WTC11 (cell line): ENCODE measurements around the gene SYNGR2. TPM values are rescaled to one million over a fixed set of nuclear protein-coding genes. Genes with fewer than 3 reads are reported as not detected.

Experiments used
- ATAC-seq: fragments of 200-7000 bp; cut with Tn5 transposase; 2 replicates; pipeline ENCODE4 v1.10.0; 2021; ENCODE audit warnings: mild to moderate bottlenecking, moderate library complexity
- CTCF ChIA-PET: fragments of 300-600 bp; sonication (Branson Sonifier 250); formaldehyde crosslinking; loops from one replicate; lab custom pipeline; 2021; ENCODE audit warnings: antibody characterized with exemption; lab: Charles Lee
- POLR2A ChIA-PET: fragments of 350-600 bp; sonication (Branson Sonifier 250); formaldehyde crosslinking; loops from one replicate; lab custom pipeline; 2021; ENCODE audit warnings: antibody characterized with exemption; lab: Charles Lee
- DNase-seq: peaks from one replicate; pipeline ENCODE4 v3.0.0; 2021; ENCODE audit warnings: low spot score
- H3K27ac Mint-ChIP-seq: 2 replicates; pipeline ENCODE4 v1.8.0; 2021; ENCODE audit warnings: mixed read lengths
- H3K27me3 Mint-ChIP-seq: 2 replicates; pipeline ENCODE4 v1.8.0; 2021; ENCODE audit warnings: low read depth, mild to moderate bottlenecking, moderate library complexity, mixed read lengths
- H3K36me3 Mint-ChIP-seq: 2 replicates; pipeline ENCODE4 v1.8.0; 2021; ENCODE audit warnings: mixed read lengths
- H3K4me1 Mint-ChIP-seq: 2 replicates; pipeline ENCODE4 v1.8.0; 2022; ENCODE audit warnings: mixed read lengths
- H3K4me3 Mint-ChIP-seq: 2 replicates; pipeline ENCODE4 v1.8.0; 2021; ENCODE audit warnings: mild to moderate bottlenecking, moderate library complexity, mixed read lengths
- H3K9me3 Mint-ChIP-seq: 2 replicates; pipeline ENCODE4 v1.8.0; 2021; ENCODE audit warnings: mixed read lengths
- AR ChIP-seq: fragments of 250-450 bp; sonication (Bioruptor Pico); IDR thresholded peaks from 2 replicates; pipeline ENCODE4 v1.9.0; 2021; ENCODE audit warnings: mild to moderate bottlenecking
- ARID4B ChIP-seq: sonication (generic); formaldehyde crosslinking; IDR thresholded peaks from 2 replicates; pipeline ENCODE4 v1.8.0; 2023; ENCODE audit warnings: missing genetic modification reagents, mild to moderate bottlenecking, borderline replicate concordance
- CBFB ChIP-seq: sonication (generic); formaldehyde crosslinking; IDR thresholded peaks from 2 replicates; pipeline ENCODE4 v1.8.1; 2022; ENCODE audit warnings: mild to moderate bottlenecking, low read depth, missing genetic modification reagents
- CTCF ChIP-seq: fragments of 200-600 bp; IDR thresholded peaks from 2 replicates; pipeline ENCODE4 v1.8.0; 2022; ENCODE audit warnings: antibody characterized with exemption
- ELF4 ChIP-seq: sonication (generic); formaldehyde crosslinking; IDR thresholded peaks from 2 replicates; pipeline ENCODE4 v1.8.1; 2022; ENCODE audit warnings: low read depth, mild to moderate bottlenecking, moderate library complexity, missing genetic modification reagents
- ETV6 ChIP-seq: sonication (generic); formaldehyde crosslinking; IDR thresholded peaks from 2 replicates; pipeline ENCODE4 v1.8.1; 2022; ENCODE audit warnings: mild to moderate bottlenecking, missing genetic modification reagents
- FOXK1 ChIP-seq: sonication (generic); formaldehyde crosslinking; IDR thresholded peaks from 2 replicates; pipeline ENCODE4 v1.8.0; 2022; ENCODE audit warnings: mild to moderate bottlenecking, moderate library complexity, missing genetic modification reagents
- GABPB1 ChIP-seq: sonication (generic); formaldehyde crosslinking; IDR thresholded peaks from 2 replicates; pipeline ENCODE4 v1.8.1; 2023; ENCODE audit warnings: mild to moderate bottlenecking, missing genetic modification reagents
- NFE2L1 ChIP-seq: sonication (generic); formaldehyde crosslinking; IDR thresholded peaks from 2 replicates; pipeline ENCODE4 v1.8.1; 2023; ENCODE audit warnings: missing genetic modification reagents
- NR1H2 ChIP-seq: sonication (generic); formaldehyde crosslinking; IDR thresholded peaks from 2 replicates; pipeline ENCODE4 v1.9.0; 2021; ENCODE audit warnings: mild to moderate bottlenecking, moderate library complexity, missing genetic modification reagents
- NR2C2 ChIP-seq: sonication (generic); formaldehyde crosslinking; IDR thresholded peaks from 2 replicates; pipeline ENCODE4 v1.8.0; 2022; ENCODE audit warnings: mild to moderate bottlenecking, missing genetic modification reagents
- TEAD1 ChIP-seq: sonication (generic); formaldehyde crosslinking; IDR thresholded peaks from 2 replicates; pipeline ENCODE4 v1.8.0; 2022; ENCODE audit warnings: mild to moderate bottlenecking, missing genetic modification reagents
- ZMAT4 ChIP-seq: fragments of 250-450 bp; sonication (Bioruptor Pico); IDR thresholded peaks from 2 replicates; pipeline ENCODE4 v1.9.0; 2021; ENCODE audit warnings: mild to moderate bottlenecking
- ZNF138 ChIP-seq: sonication (generic); formaldehyde crosslinking; conservative IDR thresholded peaks from 2 replicates; pipeline ENCODE4 v1.8.1; 2022; ENCODE audit warnings: mild to moderate bottlenecking, moderate library complexity, missing genetic modification reagents
- ZNF423 ChIP-seq: fragments of 250-450 bp; sonication (Bioruptor Pico); IDR thresholded peaks from 2 replicates; pipeline ENCODE4 v2.1.2; 2022; ENCODE audit warnings: mild to moderate bottlenecking, moderate library complexity
- total RNA-seq: library from RNA; stranded (reverse); gene quantifications from 3 replicates; pipeline ENCODE4 v1.2.3, GENCODE V29; 2021

The SYNGR2 gene
- total RNA-seq, 1 experiment from 2014 or later: 47.7 TPM

- TF ChIP-seq ELF4 (CRISPR knock-in tag): no peak
- no peak for TF ChIP-seq GABPB1 (CRISPR knock-in tag)
Observed at GRCh38 chr17:78133971-78134898, 34.1 kb upstream of the SYNGR2 start (continued).

GRCh38 chr17:78134899-78135385 is 33.4 kb upstream of the SYNGR2 start:
- POLR2A ChIA-PET: no interaction called here
- peaks cover 17% of the 10 kb centered on the region for H3K27me3 Mint-ChIP-seq

GRCh38 chr17:78135858-78136500 is 32.4 kb upstream of the SYNGR2 start:
- TF ChIP-seq NR2C2 (CRISPR knock-in tag): no peak
- TF ChIP-seq ETV6 (CRISPR knock-in tag): no peak
- TF ChIP-seq FOXK1: no peak
- TF ChIP-seq NFE2L1: no peak
- TF ChIP-seq ZNF138: no peak
- H3K27me3 Mint-ChIP-seq: peaks cover 15% of the 10 kb centered on the region
- no peak overlapping the region for H3K4me3 Mint-ChIP-seq
- H3K27ac Mint-ChIP-seq: peak overlapping the region; percentile 41; the same call in 1 of the 2 replicates
- ChIA-PET CTCF (interaction anchor here (0.6 to 10.2 kb wide), 7 partner anchors 18 to 476 kb away, joined by 3 to 82 read pairs (median 3); no protein-coding TSS in a partner anchor), POLR2A (no interaction called here)
- H3K36me3 Mint-ChIP-seq: no peaks in the 10 kb centered on the region
- DNase-seq: no peak
- no peaks in the 10 kb centered on the region for H3K9me3 Mint-ChIP-seq
- ATAC-seq: no peak
- peaks cover 30% of the 10 kb centered on the region for H3K4me1 Mint-ChIP-seq

More at GRCh38 chr17:78134899-78135385, 33.4 kb upstream of the SYNGR2 start:
- H3K4me1 Mint-ChIP-seq: peaks cover 37% of the 10 kb centered on the region
- no peak overlapping the region for H3K27ac Mint-ChIP-seq
- no peak for ATAC-seq
- no peaks in the 10 kb centered on the region for H3K9me3 Mint-ChIP-seq
- H3K36me3 Mint-ChIP-seq: no peaks in the 10 kb centered on the region
- no peak for TF ChIP-seq TEAD1 (CRISPR knock-in tag)
- 0 out of 2 replicates have a peak, but pooled peaks have one; percentile 16 for TF ChIP-seq NR1H2 (CRISPR knock-in tag)
- TF ChIP-seq, all 79 proteins: peak for 1
- CTCF ChIA-PET: interaction anchor here (0.7 to 10.2 kb wide), 13 partner anchors 17 to 177 kb away, joined by 3 to 82 read pairs (median 3); partner anchors contain the start of genes AFMID, TK1 and TNRC6C
- DNase-seq: no peak
- no peak overlapping the region for H3K4me3 Mint-ChIP-seq

GRCh38 chr17:78137392-78138203 is 30.8 kb upstream of the SYNGR2 start:
- H3K27me3 Mint-ChIP-seq: peaks cover 15% of the 10 kb centered on the region
- ATAC-seq (no peak), DNase-seq (peak; percentile 59)
- H3K27ac Mint-ChIP-seq: no peak overlapping the region
- H3K4me3 Mint-ChIP-seq: no peak overlapping the region
- TF ChIP-seq AR (no peak), ZNF423 (no peak), CBFB (no peak), ARID4B (CRISPR knock-in tag) (no peak), TEAD1 (CRISPR knock-in tag) (no peak), ZMAT4 (no peak), CTCF (peak; percentile 70; the same call in 1 of the 2 replicates)
- ChIA-PET CTCF (interaction anchor here (0.6 to 10.2 kb wide), 16 partner anchors 9 to 113 kb away, joined by 3 to 82 read pairs (median 4); partner anchors contain the start of genes AFMID, TK1, TMC6 and TMC8), POLR2A (interaction anchor here (0.5 kb wide), 2 partner anchors 29 to 30 kb away, joined by 3 to 4 read pairs; no protein-coding TSS in a partner anchor)
- H3K4me1 Mint-ChIP-seq: peaks cover 26% of the 10 kb centered on the region
- H3K9me3 Mint-ChIP-seq: no peaks in the 10 kb centered on the region
- H3K36me3 Mint-ChIP-seq: no peaks in the 10 kb centered on the region
